Measurements from ENCODE around the gene MAP3K6. TPM values are rescaled to one million over a fixed set of nuclear protein-coding genes. Genes with fewer than 3 reads are reported as not detected.
A peak's percentile ranks its signal among the peaks of the same experiment; 100 is the strongest.

MAP3K6 gene
- total and polyA plus RNA-seq, 9 donors: 5.1 to 45.9 (median 16.6) TPM

GRCh38 chr1:27398405-27399149 lies 31.8 kb upstream of the MAP3K6 start:
- peak in 1 of 5 donors; percentile 30 for DNase-seq
- H3K27ac ChIP-seq: no peak overlapping the region
- TF ChIP-seq, protein P1, sequence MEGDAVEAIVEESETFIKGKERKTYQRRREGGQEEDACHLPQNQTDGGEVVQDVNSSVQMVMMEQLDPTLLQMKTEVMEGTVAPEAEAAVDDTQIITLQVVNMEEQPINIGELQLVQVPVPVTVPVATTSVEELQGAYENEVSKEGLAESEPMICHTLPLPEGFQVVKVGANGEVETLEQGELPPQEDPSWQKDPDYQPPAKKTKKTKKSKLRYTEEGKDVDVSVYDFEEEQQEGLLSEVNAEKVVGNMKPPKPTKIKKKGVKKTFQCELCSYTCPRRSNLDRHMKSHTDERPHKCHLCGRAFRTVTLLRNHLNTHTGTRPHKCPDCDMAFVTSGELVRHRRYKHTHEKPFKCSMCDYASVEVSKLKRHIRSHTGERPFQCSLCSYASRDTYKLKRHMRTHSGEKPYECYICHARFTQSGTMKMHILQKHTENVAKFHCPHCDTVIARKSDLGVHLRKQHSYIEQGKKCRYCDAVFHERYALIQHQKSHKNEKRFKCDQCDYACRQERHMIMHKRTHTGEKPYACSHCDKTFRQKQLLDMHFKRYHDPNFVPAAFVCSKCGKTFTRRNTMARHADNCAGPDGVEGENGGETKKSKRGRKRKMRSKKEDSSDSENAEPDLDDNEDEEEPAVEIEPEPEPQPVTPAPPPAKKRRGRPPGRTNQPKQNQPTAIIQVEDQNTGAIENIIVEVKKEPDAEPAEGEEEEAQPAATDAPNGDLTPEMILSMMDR (IDR thresholded peaks at IDR 0.05): no peak
- TF ChIP-seq POLR2A (IDR thresholded peaks at IDR 0.05): no peak
- no peak for TF ChIP-seq EP300 (IDR thresholded peaks at IDR 0.05)
- no peaks in the 10 kb centered on the region for H3K36me3 ChIP-seq
- H3K4me3 ChIP-seq: no peak overlapping the region
- WGBS, 3 donors: 65 to 78% (median 68%) methylated on average over 4 of the region's 4 CpGs
- intact Hi-C loops (cut with DNase I): loop anchor here in 3 of 4 donors (2.0 to 10.0 kb wide), 4 partner anchors 41 to 294 kb away; no protein-coding TSS in a partner anchor
- no peaks in the 10 kb centered on the region for H3K27me3 ChIP-seq
- peaks cover 6% of the 10 kb centered on the region for H3K4me1 ChIP-seq (ENCODE audit: insufficient read depth)
- H3K9me3 ChIP-seq: no peaks in the 10 kb centered on the region

DNA sequence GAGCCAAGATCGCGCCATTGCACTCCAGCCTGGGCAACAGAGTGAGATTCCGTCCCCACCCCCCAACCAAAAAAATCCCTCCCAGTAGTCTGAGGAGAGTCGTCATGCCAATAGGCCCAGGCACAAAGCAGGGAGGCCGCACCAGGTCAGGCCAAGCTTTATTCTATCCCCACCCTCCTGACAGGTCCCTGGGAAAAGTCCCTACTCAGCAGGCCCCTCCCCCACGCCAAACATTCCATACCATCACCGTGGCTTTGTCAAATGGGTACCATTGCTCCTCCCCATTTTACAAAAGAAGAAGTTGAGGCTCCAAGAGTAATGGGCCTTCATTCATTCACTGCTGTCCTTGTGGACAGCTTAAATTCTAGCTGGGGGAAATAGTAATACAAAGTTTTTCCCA lies 31.0 kb upstream of the MAP3K6 start:
- TF ChIP-seq POLR2A (IDR thresholded peaks at IDR 0.05): no peak
- TF ChIP-seq, protein P1 (IDR thresholded peaks at IDR 0.05): no peak
- TF ChIP-seq EP300 (IDR thresholded peaks at IDR 0.05): no peak
- no peaks in the 10 kb centered on the region for H3K9me3 ChIP-seq
- peak in 1 of 5 donors; percentile 30 for DNase-seq
- no peak overlapping the region for H3K27ac ChIP-seq
- peaks cover 6% of the 10 kb centered on the region for H3K4me1 ChIP-seq (ENCODE audit: insufficient read depth)
- H3K27me3 ChIP-seq: no peaks in the 10 kb centered on the region
- no peak overlapping the region for H3K4me3 ChIP-seq
- WGBS, 3 donors: 58 to 74% (median 68%) methylated on average over 7 of the region's 7 CpGs
- H3K36me3 ChIP-seq: no peaks in the 10 kb centered on the region
- intact Hi-C loops (cut with DNase I): loop anchor here in 3 of 4 donors (2.0 to 10.0 kb wide), 4 partner anchors 40 to 293 kb away; no protein-coding TSS in a partner anchor

DNA sequence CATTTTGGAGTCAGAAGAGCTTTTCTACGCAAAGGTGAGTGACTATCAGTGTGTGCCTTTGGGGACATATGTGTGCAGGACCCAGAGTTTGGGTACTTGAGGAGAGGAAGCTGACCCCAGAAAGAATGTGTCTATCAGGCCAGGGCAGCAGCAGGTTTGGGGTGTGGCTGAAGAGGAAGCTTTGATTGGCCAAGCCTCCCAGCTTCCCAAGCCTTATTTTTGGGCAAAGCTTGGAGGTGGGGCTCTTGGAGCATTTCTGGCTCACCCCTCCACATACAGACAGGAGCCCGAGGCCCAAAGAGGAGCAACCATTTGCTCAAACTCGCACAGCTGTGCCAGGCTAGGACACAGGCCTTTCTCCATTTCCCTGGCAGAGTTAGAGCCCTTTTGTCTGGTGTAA lies 30.3 kb upstream of the MAP3K6 start:
- 47 to 67% (median 58%) methylated on average over 3 of the region's 3 CpGs for WGBS, 3 donors
- DNase-seq: peak in 1 of 5 donors; percentile 24
- Histone ChIP-seq H3K9me3 (no peaks in the 10 kb centered on the region), H3K27me3 (no peaks in the 10 kb centered on the region), H3K36me3 (no peaks in the 10 kb centered on the region), H3K4me1 (ENCODE audit: insufficient read depth) (peaks cover 4% of the 10 kb centered on the region), H3K27ac (no peak overlapping the region), H3K4me3 (no peak overlapping the region)
- intact Hi-C loops (cut with DNase I): loop anchor here in 3 of 4 donors (5.0 to 10.0 kb wide), 3 partner anchors 40 to 292 kb away; no protein-coding TSS in a partner anchor
- TF ChIP-seq POLR2A (IDR thresholded peaks at IDR 0.05) (no peak), EP300 (IDR thresholded peaks at IDR 0.05) (no peak)
- TF ChIP-seq, protein P1 (IDR thresholded peaks at IDR 0.05): no peak

DNA sequence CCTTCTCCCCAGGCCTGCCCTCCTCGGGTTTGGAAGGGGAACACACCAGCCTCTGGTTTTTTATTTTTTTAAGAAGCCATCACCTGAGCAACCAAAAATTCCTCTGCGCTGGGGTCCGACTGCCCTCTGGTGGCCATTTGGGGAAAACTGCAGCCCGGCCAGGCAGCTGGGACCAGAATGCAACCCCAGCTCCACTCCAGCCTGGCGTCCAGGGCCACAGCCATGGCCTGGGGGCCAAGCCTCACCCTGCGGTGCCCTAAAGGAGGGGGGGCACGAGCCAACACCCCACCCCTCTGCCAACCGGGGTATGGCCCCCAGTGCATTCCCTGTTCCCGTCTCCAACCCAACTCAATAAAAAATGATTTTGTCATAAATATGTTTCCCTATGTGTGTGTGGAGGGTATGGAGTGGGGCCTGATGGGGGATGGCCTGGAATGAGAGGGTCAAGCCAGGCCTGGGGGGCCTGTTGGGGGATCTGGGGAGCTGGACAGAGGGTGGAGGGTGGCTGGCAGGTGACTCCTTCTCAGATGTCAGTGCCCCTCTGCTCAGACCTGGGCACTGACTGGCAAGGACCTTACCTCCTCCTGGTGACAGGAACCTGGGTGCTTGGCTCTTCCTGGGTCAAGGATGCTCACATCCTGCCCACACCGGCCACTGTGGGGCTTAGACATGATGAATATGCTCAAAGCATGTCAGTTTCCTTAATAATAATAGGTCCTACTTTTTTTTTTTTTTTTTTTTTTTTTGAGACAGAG lies 28.9 kb upstream of the MAP3K6 start:
- intact Hi-C loops (cut with DNase I): loop anchor here in 3 of 4 donors (2.0 to 10.0 kb wide), 4 partner anchors 38 to 291 kb away; no protein-coding TSS in a partner anchor
- Histone ChIP-seq H3K9me3 (no peaks in the 10 kb centered on the region), H3K27me3 (no peaks in the 10 kb centered on the region), H3K4me1 (ENCODE audit: insufficient read depth) (peaks cover 11% of the 10 kb centered on the region), H3K27ac (no peak overlapping the region), H3K36me3 (no peaks in the 10 kb centered on the region), H3K4me3 (no peak overlapping the region)
- WGBS, 3 donors: 3 to 6% (median 5%) methylated on average over 10 of the region's 10 CpGs
- DNase-seq: peak; percentile 68 to 86 (median 82)
- TF ChIP-seq EP300 (IDR thresholded peaks at IDR 0.05) (no peak), POLR2A (IDR thresholded peaks at IDR 0.05) (no peak)
- TF ChIP-seq, protein P1 (IDR thresholded peaks at IDR 0.05): peak; percentile 90 to 95 (median 93)

Data from ovary (tissue), 9 donors.